ENCODE results near the gene POLR2L. TPM values are rescaled to one million over a fixed set of nuclear protein-coding genes. Genes with fewer than 3 reads are reported as not detected.
A peak's percentile ranks its signal among the peaks of the same experiment; 100 is the strongest.

Gene POLR2L
- total RNA-seq, 1 donor from 2014 or later, result 91.9 TPM

GRCh38 chr11:855796-856195 is 13.5 kb upstream of the POLR2L start:
- DNase-seq (ENCODE audit: low read depth), result no peak

GRCh38 chr11:855330-855674 is 13.0 kb upstream of the POLR2L start:
- DNase-seq (ENCODE audit: low read depth), result no peak

- DNase-seq (ENCODE audit: low read depth), result no peak
These were observed 12.4 kb upstream of the POLR2L start for GRCh38 chr11:854601-855329.

- DNase-seq (ENCODE audit: low read depth), result no peak
These were observed 11.5 kb upstream of the POLR2L start for GRCh38 chr11:853682-854448.

GRCh38 chr11:852762-853161 is 10.4 kb upstream of the POLR2L start:
- DNase-seq (ENCODE audit: low read depth), result no peak

GRCh38 chr11:850775-851763 is 8.7 kb upstream of the POLR2L start:
- no peak for DNase-seq (ENCODE audit: low read depth)

- DNase-seq (ENCODE audit: low read depth), result no peak
These were observed 7.8 kb upstream of the POLR2L start for GRCh38 chr11:849951-850774.

- DNase-seq (ENCODE audit: low read depth), result no peak
These were observed 6.9 kb upstream of the POLR2L start for GRCh38 chr11:849104-849824.

GRCh38 chr11:848380-848931 is 6.1 kb upstream of the POLR2L start:
- no peak for DNase-seq (ENCODE audit: low read depth)

- DNase-seq (ENCODE audit: low read depth), result no peak
These were observed 5.5 kb upstream of the POLR2L start for GRCh38 chr11:847876-848275.

GRCh38 chr11:846496-847098 is 4.3 kb upstream of the POLR2L start:
- no peak for DNase-seq (ENCODE audit: low read depth)

GRCh38 chr11:845872-846495 is 3.7 kb upstream of the POLR2L start:
- DNase-seq (ENCODE audit: low read depth), result no peak

- DNase-seq (ENCODE audit: low read depth), result peak; percentile 85
These were observed 2.6 kb upstream of the POLR2L start for GRCh38 chr11:844693-845644.

- peak; percentile 91 for DNase-seq (ENCODE audit: low read depth)
These were observed 1.7 kb upstream of the POLR2L start for GRCh38 chr11:843818-844692.

GRCh38 chr11:843086-843734 is 881 bp upstream of the POLR2L start:
- DNase-seq (ENCODE audit: low read depth), result no peak

- no peak for DNase-seq (ENCODE audit: low read depth)
These were observed 354 bp downstream of the POLR2L start for GRCh38 chr11:841981-842369.
